Stimulated activated CD4-positive, alpha-beta T cell treated with anti-CD3 and anti-CD28 coated beads, TNF-alpha, amount 100 ng/mL, for 48 hours (primary cell): ENCODE results near the gene PTRH1.

Source experiments
- DNase-seq, 3 donors: peaks; one replicate each; pipeline ENCODE4 v3.0.0-alpha.2; 2020; ENCODE audit warnings: low read depth in 3 of 3

The PTRH1 gene

DNA sequence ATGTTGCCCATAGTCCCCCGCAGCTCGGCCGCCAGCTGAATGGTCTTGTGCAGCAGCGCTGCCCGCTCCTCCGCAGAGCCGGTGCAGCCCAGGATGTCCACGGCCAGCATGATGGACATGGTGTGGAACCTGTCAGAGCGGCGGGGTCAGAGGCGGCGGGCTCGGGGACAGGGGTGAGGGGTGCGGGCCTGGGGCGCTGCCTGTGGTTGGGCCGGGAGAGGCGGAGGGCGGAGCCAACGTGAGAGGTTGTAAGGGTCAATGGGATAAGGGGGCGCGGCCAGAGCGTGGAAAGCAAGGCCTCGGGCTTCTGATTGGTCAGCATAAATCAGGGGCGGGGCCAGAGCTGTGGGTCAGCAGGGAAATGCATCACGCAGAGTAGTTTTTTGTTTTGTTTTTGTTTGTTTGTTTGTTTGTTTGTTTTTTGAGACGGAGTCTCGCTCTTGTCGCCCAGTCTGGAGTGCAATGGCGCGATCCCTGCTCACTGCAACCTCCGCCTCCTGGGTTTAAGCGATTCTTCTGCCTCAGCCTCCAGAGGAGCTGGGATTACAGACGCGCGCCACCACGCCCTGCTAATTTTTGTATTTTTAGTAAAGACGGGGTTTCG lies 26.5 kb upstream of the PTRH1 start:
- no peak for DNase-seq

DNA sequence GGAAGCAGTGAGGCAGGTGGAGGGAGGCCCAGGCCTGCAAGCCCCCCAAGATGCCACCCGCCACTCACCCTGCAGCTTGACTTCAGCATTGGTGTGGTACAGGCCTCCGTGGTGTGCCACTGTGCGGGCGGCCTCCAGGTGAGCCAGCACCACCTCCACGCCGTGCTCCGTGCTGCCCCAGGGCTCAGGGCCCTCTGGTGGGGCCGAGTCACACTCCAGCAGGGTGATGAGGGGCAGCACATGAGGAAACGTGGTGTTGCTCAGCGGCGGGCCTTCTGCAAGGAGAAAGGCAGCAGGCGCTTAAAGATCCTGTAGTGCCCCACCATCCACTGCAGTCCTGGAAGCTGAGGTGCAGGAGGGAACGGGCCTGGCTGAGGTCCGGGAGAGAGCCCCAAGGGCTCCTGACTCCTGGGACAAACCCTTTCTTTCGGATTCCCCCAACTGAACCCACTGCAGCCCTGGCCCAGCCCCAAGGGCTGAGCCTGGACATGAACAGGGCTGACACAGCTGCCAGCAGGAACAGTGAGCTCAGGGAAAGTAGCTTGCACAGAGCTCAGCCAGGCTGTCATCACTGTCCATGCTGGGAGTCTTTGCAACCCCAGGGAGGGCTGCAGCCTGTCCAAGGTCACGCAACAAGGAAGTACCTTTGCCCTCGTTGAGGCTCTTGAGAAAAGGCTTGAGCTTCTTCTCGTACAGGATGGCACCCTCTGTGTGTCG lies 24.3 kb upstream of the PTRH1 start:
- DNase-seq: no peak

DNA sequence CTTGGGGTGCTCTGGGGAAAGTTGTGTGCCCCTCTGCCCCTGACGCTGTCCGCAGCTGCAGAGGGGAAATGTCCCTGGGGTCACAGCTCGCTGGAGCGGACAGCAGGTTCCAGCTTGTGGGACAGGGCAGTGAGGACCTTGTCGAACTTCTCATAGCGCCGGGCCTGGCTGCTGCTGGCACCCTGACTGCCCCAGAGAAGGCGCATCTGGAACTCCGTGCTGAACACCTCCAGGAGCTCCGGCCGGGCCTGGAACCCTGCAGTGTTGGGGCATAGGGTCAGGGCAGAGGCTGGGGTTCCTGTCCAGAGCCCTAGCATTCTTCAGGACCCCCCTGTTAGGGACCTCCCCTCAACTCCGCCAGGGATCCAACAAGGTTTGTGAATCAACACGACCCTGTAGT lies 23.2 kb upstream of the PTRH1 start:
- no peak for DNase-seq

DNA sequence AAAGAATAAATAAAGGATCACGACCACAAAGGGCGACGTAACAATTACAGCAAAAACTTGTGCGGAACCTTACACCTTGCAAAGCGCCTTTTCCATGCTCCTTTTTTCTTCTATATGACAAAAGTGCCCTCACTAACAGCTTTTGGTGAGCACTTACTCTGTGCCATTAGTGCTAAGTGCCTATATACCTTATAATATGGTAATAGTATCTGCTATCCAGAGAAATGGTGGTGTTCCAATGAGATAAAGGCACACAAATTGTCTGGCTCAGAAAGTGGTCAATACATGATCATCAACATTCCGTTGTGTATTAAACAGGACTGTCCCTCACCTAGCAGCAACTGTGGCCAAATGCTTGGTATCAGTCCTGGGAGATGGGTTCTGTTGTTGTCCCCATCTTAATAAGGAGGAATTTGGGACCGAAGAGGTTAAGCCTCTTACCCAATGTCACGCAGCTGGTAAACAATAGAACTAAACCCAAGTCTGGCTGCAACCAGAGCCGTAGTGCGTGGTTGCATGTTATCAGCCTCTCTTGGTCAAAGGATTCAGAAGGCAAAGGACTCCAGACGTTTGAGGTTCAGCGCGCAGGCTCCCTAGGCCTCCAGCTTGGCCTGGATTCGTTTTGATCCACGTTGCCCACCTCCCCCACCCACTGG lies 20.2 kb upstream of the PTRH1 start:
- DNase-seq: no peak

DNA sequence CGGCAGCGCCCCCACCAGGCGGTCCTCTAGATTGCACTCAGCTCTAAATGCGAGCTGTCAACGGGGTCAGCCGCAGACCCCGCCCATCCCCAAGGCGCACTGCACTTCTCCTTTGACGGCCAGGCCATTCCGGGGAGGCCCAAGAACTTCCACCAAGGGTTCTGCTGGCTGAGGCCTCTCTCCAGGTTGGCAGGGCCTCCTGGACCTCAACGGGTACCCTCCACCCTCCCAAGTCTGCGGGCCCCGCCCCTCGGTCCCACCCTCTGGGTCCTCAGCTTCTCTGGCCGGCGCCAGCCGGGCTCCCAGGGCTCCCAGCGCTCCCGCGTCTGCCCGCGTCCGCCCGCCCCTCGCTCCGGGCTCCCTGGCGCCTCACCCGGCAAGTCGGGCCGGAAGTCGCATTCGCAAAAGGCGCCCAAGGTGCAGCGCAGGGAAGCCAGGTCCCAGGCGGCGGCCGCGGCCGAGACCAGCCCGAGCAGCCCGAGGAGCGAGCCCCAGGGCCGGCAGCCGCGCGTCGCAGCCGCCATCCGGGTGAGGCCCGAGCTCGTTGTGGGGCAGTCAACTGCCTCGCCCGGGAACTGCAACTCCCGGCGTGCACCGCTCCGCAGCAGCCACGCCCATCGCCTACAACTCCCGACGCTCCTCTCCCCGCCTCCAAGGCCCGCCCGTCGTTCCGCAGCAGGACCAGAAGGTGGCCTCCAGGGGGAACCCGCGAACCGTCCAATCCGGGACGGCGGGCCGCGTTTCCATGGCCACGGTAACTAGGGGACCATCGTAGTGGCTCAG lies 19.5 kb upstream of the PTRH1 start, which contains the start of gene TOR2A:
Gene TOR2A (minus strand): TSS at position 548 of the 783 bp plus-strand sequence. CDS start 24 bp downstream, at position 524.
- DNase-seq: peak; percentile 96 to 99 (median 97)

DNA sequence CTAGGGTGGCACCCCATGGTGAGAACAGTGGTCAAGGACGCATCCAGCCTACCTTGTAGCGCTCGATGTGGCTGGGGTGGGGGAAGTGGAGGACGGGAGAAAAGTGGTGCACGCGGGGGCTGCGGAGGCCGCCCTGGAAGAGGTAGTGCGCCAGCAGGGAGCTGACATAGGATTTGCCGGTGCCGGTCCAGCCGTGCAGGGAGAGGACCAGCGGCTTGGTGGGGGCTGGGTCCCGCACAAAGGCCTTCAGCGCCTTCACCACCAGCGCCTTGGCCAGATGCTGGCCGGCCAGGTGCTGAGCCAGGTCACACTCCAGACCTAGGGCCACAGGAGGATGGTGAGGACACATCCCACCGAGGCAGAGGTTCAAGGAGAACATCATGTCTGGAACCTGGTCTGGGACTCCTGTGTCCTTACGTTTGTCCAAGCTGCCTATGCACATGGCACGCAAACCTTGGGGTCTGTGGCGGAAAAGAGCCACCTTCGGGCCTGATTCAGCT lies 18.8 kb upstream of the PTRH1 start:
- DNase-seq: peak in 1 of 3 donors; percentile 80

DNA sequence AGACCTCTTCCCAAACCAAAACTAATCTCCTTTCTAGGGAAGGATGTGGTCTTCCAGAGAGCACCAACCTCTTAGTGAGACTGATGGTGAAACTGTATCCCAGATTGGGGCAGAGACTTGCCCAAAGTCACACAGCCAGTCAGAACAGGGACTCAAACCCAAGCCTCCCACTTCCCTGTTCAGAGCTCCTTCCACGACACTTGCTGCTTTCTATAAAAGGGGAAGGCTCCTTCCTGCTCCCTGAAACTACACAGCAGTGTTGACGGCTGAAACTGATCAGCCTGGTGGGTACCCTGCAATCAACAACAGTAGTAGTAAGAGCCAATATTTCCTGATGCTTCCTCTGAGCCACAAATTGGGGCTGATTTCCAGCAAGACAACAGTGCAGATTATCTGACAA lies 18.2 kb upstream of the PTRH1 start:
- DNase-seq: no peak

DNA sequence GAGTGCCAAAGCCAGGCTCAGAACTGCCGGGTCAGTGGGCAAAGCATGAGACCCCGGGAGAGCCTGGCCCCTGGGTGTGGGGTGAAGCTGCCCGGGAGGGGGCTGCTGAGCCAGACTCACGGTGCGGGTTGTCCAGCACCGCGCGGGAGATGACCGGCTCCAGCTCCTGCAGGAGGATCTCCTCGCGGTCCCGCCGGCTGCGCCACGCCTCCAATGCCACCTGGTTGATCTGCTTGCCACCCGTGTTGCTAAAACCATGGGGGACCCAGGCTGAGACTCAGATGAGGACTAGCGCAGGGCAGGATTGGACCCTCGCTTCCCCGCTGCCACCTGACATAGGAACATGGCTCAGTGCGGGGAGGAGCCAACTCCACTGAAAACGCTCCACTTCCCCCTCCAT lies 17.0 kb upstream of the PTRH1 start:
- no peak for DNase-seq

DNA sequence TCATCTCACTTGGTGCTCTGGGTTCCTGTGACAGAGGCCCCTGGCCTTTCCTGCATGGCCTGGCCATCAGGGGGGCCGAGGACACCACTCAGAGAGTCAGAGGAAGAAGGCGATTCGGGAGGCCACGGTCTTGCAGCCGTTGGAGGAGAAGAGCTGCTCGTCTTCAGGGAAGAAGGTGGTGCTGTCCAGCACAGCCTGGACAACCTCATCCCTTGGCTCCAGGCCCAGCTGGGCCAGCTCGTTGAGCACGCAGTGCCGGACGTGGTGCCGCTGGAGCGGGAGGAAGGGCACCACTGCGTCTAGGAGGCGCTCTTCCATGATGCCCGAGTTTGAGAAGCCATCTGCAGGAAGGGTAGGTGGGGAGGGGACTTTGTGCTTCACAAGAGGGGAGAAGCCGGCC lies 16.5 kb upstream of the PTRH1 start:
- no peak for DNase-seq

DNA sequence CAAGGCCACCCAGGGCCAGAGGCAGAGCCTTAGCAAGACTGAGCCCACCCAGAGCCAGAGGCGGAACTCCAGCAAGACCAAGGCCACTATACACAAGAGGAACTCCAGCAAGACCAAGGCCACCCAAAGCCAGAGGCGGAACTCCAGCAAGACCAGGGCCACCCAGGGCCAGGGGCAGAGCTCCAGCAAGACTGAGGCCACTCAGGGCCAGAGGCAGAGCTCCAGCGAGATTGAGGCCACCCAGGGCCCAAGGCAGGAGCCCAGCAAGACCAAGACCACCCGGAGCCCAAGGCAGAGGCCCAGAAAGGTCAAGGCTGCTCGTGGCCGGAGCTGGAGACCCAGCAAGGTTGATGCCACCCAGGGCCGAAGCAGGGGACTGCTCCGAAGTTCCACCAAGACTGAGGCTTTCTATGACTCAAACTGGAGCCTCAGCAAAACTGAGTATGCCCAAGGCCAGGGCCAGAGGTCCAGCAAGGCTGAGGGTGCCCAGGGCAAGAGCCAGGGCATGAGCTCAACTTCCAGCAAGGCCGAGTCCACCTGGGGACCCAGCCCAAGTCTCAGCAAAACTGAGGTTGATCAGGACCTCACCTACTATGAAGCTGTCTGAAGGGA lies 15.4 kb upstream of the PTRH1 start:
- DNase-seq: no peak

DNA sequence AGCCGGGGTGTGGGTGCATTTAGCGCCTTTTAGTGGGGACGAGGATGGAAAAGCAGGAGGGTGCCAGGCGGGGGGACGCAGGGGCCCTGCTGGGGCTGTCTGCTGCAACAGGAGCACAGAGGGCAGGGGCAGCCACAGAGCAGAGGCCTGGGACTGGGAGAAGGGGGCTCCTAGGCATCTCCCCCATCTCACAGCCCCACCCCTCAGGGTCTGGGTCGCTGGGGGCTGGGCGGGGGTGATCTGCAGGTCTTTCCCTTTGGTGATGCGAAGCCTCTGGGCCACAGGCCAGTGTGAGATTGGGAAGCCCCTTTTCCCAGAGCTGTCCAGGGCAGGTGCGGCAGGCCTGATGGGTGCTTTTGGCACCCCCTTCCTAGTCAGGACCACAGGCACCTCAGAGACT lies 14.8 kb upstream of the PTRH1 start:
- DNase-seq: no peak

DNA sequence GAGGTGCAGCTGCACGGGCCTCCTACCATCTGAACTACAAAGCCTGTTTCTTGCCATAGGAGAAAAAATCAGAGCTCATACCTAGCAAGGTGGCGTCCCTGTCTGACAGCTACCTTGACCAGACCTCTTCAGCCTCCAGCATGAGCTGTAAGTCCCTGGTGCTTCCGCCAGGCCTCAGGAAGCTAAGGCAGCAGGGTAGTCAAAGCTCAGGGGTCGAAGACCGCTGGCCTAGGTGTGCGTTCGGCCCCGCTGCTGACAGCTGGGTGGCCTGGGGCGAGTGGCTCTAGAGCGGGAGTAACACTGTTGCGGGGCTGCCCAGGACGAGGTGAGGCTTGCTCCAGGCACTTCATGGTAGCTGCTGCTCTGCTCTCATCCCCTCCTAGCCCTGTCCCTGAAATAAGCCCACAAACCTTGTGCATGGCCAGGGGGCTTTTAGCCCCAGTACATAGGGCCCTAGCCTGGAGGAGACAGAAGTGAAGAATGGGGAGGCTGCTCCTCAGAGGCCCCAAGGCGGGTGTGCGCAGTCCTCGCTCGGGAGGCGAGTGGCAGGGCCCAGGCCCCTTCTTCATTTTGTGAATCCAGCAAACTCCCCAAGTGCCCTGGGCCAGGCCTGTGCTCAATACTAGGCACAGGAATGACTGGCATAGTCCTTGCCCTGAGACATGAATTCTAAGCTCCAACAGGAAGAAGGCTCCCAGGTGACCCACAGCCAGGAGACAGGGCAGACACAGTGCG lies 14.2 kb upstream of the PTRH1 start:
- DNase-seq: no peak

DNA sequence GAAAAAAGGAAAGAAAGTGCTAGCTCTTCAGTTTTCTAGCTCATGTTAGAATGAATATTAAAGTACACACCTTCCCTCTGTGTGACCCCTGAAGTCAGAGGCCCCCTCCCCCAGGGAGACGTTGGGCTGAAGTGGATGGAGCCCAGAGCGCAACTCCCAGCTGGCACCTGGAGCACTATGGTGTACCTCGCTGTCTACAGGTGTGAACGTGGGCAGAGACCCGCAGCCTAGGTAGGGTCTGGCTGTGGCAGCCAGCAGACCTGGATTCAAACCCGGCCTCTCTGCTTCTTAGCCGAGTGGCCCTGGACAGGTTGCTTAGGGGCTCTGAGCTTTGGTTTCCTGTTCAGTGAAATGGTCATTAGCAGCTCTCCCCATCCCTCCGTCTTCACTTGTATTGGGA lies 13.3 kb upstream of the PTRH1 start:
- DNase-seq: no peak

DNA sequence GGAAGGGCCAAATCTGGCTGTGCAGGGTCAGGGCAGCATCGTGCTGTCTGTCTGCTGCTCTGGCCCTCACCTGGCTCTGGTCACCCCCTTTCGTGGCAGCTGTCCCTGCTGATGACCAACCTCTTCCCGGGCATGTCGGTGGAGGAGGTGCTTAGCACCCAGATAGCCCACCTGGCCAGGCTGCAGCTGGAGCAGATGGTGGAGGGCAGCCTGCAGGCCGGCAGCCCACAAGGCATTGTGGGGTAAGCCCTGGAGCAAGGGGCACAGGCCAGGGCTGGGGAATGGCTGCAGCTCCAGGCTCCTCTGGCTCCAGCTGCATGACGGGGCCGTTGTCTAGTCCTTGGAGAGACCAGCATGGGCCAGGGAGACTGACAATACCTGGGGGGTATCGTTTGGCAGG lies 11.4 kb upstream of the PTRH1 start:
- DNase-seq: no peak

DNA sequence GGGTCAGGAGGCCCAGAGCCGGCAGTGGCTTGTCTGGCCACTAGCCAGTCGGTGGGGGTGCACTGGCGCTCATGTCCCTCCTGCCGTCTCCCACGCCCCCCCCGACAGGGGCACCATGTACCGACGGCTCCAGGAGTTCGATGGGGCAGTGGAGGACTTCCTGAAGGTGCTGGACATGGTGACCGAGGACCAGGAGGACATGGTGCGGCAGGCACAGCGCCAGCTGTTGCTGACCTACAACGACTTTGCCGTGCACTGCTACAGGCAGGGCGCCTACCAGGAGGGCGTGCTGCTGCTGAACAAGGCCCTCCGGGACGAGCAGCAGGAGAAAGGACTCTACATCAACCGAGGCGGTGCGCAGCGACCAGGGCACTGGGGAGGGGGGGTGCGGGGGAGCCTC lies 8.5 kb upstream of the PTRH1 start:
- no peak for DNase-seq

DNA sequence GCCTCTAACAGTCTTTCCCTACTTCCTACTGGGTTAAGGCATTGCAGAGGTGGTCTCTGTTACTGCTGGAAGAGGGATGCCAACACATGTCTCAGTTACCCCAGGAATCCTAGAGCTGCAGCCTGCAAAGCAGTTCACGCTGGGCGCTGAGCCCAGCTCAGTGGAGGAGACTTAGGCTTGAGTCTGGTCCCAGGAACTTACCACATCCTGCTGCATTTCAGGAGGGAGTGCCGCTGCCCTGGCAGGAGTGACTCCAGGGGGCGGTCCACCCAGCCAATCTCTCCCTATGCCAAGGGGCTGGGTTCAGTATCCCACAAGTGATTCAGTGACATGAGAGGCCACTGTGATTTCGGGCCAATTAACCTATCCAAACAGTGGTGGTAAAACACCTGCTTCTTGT lies 8.0 kb upstream of the PTRH1 start:
- no peak for DNase-seq

DNA sequence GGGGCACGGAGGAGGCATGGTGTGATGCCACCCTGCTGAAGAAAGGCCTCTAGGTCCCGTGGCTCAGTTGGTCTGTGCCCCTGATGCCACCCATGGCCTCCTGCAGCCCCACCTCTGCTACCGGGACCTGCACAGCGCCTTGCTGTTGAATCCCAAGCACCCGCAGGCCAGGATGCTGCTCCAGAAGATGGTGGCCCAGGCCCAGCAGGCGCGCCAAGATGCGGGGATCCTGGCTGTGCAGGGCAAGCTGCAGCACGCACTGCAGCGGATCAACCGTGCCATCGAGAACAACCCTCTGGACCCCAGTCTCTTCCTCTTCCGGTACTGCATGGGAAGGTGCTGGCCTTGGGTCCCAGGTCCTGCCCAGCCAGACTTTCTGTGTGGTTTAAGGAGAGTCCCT lies 7.5 kb upstream of the PTRH1 start:
- DNase-seq: no peak

DNA sequence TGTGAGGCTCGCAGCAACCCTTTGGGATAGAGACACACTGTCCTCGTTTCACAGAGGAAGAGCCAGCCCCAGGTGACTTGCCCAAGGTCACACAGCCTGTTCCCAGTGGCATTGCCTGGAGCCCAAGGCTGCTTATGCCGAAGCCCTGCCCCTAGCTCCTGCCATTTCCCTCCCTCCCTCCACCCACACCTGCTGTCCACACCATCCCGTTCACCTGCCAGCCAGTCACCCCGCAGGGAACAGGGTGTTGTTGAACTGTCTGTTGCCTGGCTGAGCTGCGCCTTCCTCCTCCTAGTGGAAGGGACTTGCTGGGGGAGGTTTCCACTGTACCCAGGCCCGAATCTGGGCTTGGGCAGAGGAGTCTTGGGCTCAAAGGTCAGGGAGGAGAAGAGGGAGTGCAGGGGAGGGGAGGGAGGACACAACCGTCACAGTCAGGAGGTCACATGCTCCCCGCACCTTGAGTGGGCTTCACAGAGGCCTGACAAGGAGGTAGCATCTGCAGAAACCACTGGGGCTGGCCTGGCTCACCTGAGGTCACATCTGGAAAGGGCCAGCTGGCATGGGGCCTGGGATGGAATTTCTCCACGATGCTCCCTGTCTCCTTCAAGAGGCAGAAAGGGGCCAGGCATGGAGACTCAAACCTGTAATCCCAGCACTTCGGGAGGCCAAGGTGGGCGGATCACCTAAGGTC lies 6.7 kb upstream of the PTRH1 start:
- no peak for DNase-seq

DNA sequence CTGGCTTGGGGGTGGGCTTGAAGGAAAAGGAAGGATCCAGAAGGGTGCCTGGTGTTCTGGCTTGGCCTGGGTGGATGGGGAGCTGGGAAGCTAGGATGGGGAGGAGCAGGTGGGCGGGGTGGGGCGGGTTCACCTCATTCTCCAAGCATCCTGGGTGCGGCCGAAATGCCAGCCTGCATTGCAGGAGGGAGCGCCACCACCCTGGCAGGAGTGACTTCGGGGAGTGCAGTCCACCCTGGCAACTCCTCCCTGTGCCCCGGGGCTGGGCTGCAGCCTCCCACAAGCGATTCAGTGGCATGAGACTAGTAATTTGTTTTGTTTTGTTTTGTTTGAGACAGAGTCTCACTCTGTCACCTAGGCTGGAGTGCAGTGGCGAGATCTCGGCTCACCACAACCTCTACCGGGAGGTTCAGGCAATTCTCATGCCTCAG lies 5.9 kb upstream of the PTRH1 start:
- no peak for DNase-seq

DNA sequence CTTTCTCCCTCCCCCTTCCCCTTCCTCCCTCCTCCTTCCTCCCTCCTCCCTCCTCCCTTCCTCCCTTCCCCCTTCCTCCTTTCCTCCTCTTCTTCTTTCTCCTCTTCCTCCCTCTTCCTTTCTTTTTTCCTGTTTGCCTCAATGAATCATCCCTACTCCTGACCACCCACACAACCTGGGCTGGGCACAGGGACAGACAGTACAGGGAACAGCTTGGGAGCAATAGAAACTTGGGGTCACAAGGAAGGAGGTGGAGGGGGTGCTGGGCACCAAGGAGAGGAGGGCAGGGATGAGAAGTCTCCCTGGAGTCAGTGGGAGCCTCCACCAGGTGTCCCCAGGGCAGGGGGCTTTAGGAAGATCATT lies 5.4 kb upstream of the PTRH1 start:
- DNase-seq: no peak
